Hematopoietic multipotent progenitor cell treated with erythropoietin and hydrocortisone succinate and interleukin-3 and kit ligand, for 8 days (in vitro differentiated cells): ENCODE measurements around the gene NAPB.

Experiments used
- DNase-seq: peaks from one replicate; pipeline ENCODE4 v3.0.0-alpha.2; 2015

The NAPB gene

GRCh38 chr20:23437126-23437899 is 16.0 kb upstream of the NAPB start:
- no peak for DNase-seq

- DNase-seq: no peak
Measured at GRCh38 chr20:23436681-23437080, 15.4 kb upstream of the NAPB start.

- no peak for DNase-seq
Measured at GRCh38 chr20:23435626-23436539, 14.6 kb upstream of the NAPB start.

GRCh38 chr20:23434521-23435313 is 13.4 kb upstream of the NAPB start:
- no peak for DNase-seq

GRCh38 chr20:23433628-23434027 is 12.3 kb upstream of the NAPB start:
- DNase-seq: no peak

- no peak for DNase-seq
Measured at GRCh38 chr20:23425129-23425528, 3.8 kb upstream of the NAPB start.

- DNase-seq: peak; percentile 60
Measured at GRCh38 chr20:23419995-23420901, 1.0 kb downstream of the NAPB start.

- peak; percentile 21 for DNase-seq
Measured at GRCh38 chr20:23419657-23419994, 1.7 kb downstream of the NAPB start.

- peak; percentile 54 for DNase-seq
Measured at GRCh38 chr20:23417861-23418260, 3.4 kb downstream of the NAPB start.

GRCh38 chr20:23415959-23416583 is 5.2 kb downstream of the NAPB start:
- peak; percentile 51 for DNase-seq

- DNase-seq: no peak
Measured at GRCh38 chr20:23415555-23415954, 5.7 kb downstream of the NAPB start.

GRCh38 chr20:23414526-23415188 is 6.6 kb downstream of the NAPB start:
- DNase-seq: no peak

GRCh38 chr20:23413862-23414422 is 7.3 kb downstream of the NAPB start:
- no peak for DNase-seq

- no peak for DNase-seq
Measured at GRCh38 chr20:23412026-23412425, 9.3 kb downstream of the NAPB start.

- no peak for DNase-seq
Measured at GRCh38 chr20:23410916-23411695, 10.2 kb downstream of the NAPB start.

- no peak for DNase-seq
Measured at GRCh38 chr20:23409800-23410199, 11.5 kb downstream of the NAPB start.

- DNase-seq: no peak
Measured at GRCh38 chr20:23408957-23409356, 12.3 kb downstream of the NAPB start.

GRCh38 chr20:23407781-23408464 is 13.4 kb downstream of the NAPB start:
- no peak for DNase-seq

GRCh38 chr20:23406880-23407279 is 14.4 kb downstream of the NAPB start:
- DNase-seq: no peak
